Measurements from ENCODE around the gene PNMA8B.

The PNMA8B gene

GRCh38 chr19:46487802-46488445 is 7.7 kb downstream of the PNMA8B start:
- peak; percentile 70 for DNase-seq (ENCODE audit: low spot score)

GRCh38 chr19:46487178-46487801 is 8.4 kb downstream of the PNMA8B start:
- DNase-seq (ENCODE audit: low spot score) = no peak

- DNase-seq (ENCODE audit: low spot score) = no peak
Observed at GRCh38 chr19:46486358-46486757, 9.3 kb downstream of the PNMA8B start.

- DNase-seq (ENCODE audit: low spot score) = no peak
Observed at GRCh38 chr19:46484656-46485055, 11.0 kb downstream of the PNMA8B start.

GRCh38 chr19:46482631-46483030 is 13.0 kb downstream of the PNMA8B start:
- DNase-seq (ENCODE audit: low spot score) = peak; percentile 85

GRCh38 chr19:46481947-46482346 is 13.7 kb downstream of the PNMA8B start:
- DNase-seq (ENCODE audit: low spot score) = no peak

- DNase-seq (ENCODE audit: low spot score) = peak; percentile 32
Observed at GRCh38 chr19:46481223-46481848, 14.3 kb downstream of the PNMA8B start.

GRCh38 chr19:46480415-46480814 is 15.3 kb downstream of the PNMA8B start:
- DNase-seq (ENCODE audit: low spot score) = no peak

GRCh38 chr19:46478356-46478986 is 17.2 kb downstream of the PNMA8B start:
- DNase-seq (ENCODE audit: low spot score) = peak; percentile 60

GRCh38 chr19:46475986-46476385 is 19.7 kb downstream of the PNMA8B start:
- no peak for DNase-seq (ENCODE audit: low spot score)

GRCh38 chr19:46474211-46474610 is 21.5 kb downstream of the PNMA8B start:
- DNase-seq (ENCODE audit: low spot score) = peak; percentile 65

GRCh38 chr19:46472592-46472991 is 23.1 kb downstream of the PNMA8B start:
- DNase-seq (ENCODE audit: low spot score) = no peak

- DNase-seq (ENCODE audit: low spot score) = no peak
Observed at GRCh38 chr19:46471811-46472543, 23.7 kb downstream of the PNMA8B start.

- peak; percentile 61 for DNase-seq (ENCODE audit: low spot score)
Observed at GRCh38 chr19:46471116-46471733, 24.4 kb downstream of the PNMA8B start, which contains the start of gene PNMA8A. Gene PNMA8A (minus strand): TSS chr19:46471563. CDS start chr19:46471035, 528 bp downstream.

GRCh38 chr19:46470376-46470775 is 25.3 kb downstream of the PNMA8B start:
- DNase-seq (ENCODE audit: low spot score) = no peak

GRCh38 chr19:46469541-46470185 is 26.0 kb downstream of the PNMA8B start:
- no peak for DNase-seq (ENCODE audit: low spot score)

GRCh38 chr19:46466536-46467196 is 29.0 kb downstream of the PNMA8B start:
- DNase-seq (ENCODE audit: low spot score) = peak; percentile 24

GRCh38 chr19:46463516-46463915 is 32.2 kb downstream of the PNMA8B start:
- DNase-seq (ENCODE audit: low spot score) = no peak

- DNase-seq (ENCODE audit: low spot score) = no peak
Observed at GRCh38 chr19:46461537-46461936, 34.1 kb downstream of the PNMA8B start.

- no peak for DNase-seq (ENCODE audit: low spot score)
Observed at GRCh38 chr19:46460981-46461380, 34.7 kb downstream of the PNMA8B start.

GRCh38 chr19:46460055-46460454 is 35.6 kb downstream of the PNMA8B start:
- no peak for DNase-seq (ENCODE audit: low spot score)

All from kidney tubule cell (primary cell).